Activated CD4-positive, alpha-beta T cell treated with anti-CD3 and anti-CD28 coated beads, Interleukin-10, Interleukin-2, amounts not matched to agents 100 ng/mL and 50 ng/mL, durations not matched to agents 16 hours and 8 hours (primary cell): Measurements from ENCODE around the gene FBXL7.
A peak's percentile ranks its signal among the peaks of the same experiment; 100 is the strongest.

ENCODE experiments used
- DNase-seq: peaks from one replicate; pipeline ENCODE4 v3.0.0-alpha.2; 2020

The FBXL7 gene

DNA sequence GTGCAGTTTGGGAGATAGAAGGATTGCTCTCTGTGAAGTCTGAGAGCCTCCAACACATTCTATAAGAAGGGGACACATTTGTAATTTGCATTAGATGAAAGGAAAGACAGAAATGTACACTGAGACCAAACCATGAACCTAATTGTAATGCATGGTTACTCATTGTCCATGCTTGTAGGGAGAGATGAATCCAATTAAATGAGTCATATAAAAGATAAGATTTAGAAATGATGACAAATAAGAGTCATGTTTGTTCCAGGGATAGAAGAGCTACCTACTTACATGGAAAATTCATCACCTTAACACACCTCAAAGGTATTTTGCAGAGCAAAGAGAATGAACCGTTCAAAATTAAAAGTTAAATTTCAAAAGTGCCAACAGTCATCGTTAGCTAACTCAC lies 85.1 kb downstream of the FBXL7 start:
- DNase-seq: no peak

DNA sequence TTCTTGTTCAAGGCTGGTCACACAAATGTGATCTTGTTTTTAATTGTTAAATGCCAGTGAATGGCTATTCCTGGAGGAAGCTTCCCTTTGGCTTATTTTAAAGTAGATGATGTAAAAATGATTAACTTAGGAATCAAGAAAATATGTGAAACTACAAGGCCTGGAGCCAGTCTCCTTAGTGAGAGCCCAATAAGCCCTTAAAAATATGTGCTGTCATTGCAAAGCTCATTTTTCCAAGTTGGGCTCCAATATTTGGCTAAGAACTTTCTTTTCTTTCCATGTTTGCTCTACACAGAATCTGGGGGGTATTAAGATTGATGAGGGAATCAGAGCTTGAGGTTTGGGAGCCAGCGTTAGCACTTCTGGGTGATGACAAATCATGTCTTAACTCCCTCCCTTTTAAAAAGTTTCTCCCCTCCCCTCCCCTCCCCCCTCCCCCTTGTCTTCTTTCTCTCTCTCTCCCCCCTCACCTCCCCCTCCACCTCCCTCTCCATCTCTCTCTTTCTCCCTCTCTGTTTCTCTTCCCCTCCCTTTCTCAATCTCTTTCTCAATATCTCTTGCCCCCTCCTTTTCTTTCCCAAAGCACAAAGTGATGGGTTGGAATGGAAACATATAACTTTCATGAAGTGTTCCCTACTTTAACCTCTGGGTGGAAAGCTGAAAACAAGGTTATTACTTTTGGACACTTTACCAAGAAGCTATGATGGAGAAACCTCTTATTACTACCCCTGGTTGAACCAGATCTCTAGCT lies 86.0 kb downstream of the FBXL7 start:
- no peak for DNase-seq

DNA sequence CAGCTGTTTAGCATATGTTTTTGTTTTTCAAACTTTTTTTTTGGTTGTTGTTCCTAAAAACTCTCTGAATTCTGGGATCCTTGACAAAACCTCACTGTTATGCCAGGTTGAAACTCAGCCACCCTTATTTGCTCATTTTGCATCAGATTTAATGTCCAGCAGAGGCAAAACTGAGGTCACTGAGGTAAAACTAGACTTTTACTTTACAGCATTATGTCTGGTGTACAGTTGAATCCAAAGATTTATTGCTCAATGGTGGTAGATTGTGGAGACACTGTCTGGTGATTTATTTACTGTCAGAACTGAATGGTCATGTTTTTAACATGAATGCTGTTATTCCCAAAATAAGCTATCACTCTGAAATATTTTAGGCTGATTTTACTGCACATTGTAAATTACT lies 87.9 kb downstream of the FBXL7 start:
- no peak for DNase-seq

DNA sequence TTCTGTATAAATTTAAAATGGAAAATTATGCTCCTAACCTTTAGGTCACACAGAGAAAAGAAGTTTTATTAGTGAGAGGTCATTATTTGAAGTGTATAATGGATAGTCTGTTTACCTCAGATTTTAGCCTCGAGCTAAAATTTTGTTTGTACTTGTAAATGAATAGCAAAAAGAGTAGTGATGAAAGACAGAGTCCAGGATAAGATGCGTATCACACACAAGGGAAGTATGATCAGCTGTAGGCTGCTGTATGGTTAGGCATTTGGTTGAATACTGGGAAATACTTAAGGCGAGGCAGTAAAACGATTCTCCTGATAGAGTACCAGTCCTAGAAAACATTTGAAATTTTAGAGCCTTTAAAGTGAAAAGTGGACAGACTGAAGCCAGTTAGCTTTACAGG lies 92.7 kb downstream of the FBXL7 start:
- no peak for DNase-seq

DNA sequence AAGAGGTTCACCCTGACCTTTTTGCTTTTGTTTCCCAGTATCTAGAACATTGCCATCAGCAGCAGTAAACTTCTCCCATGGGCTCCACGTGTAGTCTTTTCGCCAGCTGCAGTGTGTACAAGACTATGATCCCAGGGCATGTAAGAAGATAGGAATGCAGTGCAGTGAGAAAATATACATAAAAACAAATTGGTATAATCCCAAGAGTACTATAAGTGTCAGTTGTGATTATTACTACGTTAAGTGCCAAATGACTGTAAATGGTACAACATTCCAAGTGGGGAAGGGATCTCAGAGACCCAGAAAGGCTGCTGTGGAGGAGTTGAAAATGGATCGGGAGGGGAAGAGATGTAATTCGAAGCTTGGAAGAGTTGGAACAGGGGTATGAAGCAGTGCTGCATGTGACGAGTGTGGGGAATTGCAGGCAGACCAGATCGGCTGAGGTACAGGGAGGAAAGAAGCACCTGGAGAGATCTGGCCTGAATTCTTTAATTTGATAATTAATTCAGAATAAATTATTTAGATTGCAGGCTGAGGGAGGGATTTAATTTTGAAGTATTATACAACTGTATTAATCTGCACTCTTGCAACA lies 95.1 kb downstream of the FBXL7 start:
- no peak for DNase-seq

DNA sequence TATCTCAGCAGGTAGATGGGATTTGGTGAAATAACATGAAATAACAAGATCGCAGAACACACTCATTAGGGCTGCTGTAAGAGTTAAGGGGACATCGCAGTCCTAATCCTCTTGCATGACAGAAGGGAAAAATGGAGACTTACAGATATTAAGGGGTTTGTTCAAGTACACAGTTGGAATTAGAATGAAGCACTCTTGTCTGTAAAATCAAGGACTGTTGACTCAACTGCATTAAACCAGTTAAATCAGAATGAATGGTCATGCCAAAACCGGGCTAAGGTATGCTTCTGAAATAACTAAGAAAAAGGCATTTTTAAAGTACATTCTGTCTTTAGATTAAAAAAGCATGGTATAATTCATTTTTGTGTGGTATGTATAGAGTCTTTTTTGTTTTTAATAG lies 95.9 kb downstream of the FBXL7 start:
- DNase-seq: no peak

DNA sequence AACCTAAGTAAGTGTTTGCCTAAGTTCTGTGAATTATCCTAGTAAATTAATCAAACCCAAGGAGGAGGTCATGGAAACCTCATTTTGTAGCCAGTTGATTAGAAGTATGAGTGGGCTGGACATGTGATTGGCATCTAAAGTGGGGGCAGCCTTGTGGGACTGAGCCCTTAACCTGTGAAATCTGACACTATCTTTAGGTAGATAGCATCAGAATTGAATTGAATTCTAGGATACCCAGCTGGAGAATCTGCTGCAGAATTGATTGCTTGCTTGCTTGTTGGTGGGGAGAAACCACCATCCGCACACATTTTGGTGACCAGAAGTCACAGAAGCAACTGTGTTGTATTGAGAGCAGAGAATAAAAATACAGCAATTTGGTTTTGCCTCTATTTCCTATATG lies 97.0 kb downstream of the FBXL7 start:
- DNase-seq: no peak

DNA sequence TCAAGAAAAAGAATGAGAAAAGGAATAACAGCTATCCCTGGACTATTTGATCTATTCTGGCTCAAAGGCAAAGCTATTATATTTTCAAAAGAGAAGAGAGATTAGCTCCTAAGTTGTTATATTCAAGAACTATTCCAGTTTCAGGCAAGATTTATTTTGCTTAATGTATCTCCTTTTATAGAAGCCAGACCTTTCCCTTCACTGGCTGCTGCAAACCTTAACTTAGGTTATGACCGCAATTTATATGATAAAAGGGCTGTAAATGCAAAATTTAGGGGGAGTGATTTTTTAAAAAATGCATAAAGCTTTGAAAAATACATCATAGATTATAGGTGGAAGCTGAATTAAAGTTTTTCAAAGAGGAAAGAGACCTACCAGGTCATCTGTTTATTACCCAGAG lies 97.8 kb downstream of the FBXL7 start:
- DNase-seq: no peak

DNA sequence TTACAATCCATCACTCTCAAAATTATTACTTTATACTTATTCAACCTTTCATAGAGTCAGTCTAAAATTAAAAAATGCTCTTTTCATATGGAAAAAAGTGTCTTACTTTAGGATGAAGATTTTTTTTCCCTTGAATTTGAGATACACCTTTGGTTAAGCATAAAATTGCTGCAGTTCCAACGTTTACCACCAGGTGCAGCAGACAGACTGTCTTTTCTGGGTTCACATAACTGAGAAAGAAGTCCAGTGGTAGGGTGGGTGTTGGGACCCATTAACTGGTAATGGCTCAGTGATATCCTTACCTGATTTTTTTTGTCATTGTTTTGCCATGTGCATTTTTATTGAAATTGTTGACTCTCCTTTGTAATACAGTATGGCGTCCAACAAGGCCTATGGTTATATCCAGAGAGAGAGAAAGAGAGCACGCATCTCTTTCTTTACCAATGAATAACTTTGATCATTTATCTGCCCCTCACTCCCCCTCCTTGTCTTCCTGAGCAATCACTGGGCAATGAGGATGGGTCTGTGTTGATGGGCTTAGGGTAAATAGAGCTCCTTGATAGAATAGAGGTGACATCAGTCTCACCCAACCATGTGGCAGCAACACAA lies 98.4 kb downstream of the FBXL7 start:
- peak; percentile 23 for DNase-seq

DNA sequence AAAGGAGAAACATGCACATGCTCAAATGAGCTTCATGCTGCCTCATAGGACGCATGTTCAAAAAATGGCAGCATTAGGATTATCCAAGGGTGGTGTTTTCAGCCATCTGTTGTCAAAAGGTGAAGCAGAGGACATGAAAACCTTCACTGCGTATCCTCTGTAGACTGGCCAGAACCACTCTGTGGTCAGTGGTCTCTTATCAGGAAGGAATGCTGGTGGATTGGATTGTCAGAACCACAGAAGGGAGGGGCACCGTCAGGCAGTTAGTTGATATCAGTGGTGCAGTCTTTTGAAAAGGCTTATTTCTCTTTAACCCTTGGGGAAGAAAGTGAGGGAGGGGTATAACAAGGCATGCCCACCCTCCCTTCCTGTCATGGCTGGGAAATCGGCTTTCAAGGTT lies 100.1 kb downstream of the FBXL7 start:
- no peak for DNase-seq

DNA sequence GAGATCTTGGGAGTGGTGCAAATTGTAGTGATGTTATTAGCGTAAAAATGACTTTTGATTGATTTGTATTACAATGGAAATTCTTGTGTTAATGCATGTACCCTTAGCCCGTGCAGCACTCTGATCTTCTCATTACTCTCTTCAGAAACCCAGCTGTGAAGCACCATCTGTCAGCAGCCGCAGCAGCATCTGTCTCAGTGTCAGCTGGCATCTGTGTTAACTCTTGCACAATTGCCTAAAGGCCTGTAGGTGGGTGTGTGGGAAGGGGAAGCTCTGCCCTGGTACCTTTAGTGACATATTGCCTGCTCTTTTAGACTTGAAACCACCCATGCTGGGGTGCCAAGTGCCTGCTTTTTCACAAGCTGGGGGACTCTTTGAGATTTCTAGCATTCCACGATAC lies 101.3 kb downstream of the FBXL7 start:
- DNase-seq: no peak

DNA sequence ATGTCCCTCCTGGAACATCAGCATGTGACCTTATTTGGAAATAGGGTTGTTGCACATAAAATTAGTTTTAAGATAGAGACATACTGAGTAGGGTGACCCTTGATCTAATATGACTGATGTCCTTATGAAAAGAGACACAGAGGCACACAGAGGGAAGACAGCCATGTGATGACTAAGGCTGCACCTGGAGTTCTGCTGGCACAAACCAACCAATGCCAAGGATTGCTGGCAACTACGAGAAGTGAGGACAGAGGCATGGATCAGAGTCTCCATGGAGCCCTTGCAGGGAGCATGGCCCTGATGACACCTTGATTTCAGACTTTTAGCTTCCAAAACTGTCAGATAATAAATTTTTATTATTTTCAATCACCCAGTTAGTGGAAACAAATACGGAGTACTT lies 101.9 kb downstream of the FBXL7 start:
- DNase-seq: no peak

DNA sequence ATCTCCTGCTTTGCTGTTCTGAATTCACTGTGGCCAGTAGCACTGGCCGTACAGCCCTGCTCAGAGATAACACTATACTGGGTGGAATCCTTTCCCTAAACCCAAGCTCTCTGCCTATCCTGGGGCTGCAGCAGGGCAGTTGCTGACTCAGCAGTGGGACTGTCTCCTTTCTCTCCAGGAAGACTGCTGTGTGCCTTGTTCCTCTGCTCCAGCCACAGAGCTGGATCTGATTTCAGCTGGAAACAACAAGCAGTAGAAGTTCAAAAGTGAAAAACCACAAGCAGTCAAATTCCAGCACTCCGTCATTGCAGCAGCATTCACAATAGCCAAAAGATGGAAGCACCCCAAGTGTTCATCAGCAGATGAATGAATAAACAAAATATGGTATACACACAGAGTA lies 105.0 kb downstream of the FBXL7 start:
- DNase-seq: no peak

DNA sequence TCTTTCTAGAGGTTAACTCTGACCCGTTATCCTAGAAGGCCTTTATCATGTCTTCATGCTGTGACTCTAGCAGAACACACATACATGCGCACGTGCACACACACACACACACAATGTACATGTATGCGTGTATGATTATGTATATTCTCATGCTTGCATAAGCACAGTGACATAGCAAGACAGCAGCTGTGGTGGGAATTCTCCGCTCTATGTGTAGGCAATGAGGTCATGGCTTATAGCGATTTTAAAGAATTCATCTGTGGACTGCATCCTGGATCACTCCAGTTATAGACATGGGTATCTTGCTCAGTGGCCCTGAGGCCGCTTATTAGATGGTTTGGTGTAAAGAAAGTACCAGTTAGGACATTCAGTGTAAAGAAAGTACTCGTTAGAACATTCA lies 106.2 kb downstream of the FBXL7 start:
- no peak for DNase-seq

DNA sequence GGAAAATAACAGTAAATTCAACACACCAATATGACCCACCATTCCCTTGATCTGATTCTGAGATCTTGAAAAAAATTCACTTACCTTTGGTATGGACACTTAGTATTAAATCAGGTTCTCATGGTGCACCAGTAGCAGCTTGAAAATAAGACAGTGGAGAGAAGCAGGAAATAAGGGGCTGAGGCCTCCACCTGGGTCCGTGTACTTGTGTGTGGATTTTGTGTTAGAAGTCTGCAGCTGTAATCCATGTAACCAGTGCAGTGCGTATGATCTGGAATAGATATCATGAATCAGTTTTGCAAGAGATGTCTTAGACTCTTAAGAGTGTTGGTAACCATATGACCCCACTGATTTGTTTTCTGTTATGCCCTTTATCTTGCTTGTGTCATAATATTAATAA lies 107.1 kb downstream of the FBXL7 start:
- no peak for DNase-seq

DNA sequence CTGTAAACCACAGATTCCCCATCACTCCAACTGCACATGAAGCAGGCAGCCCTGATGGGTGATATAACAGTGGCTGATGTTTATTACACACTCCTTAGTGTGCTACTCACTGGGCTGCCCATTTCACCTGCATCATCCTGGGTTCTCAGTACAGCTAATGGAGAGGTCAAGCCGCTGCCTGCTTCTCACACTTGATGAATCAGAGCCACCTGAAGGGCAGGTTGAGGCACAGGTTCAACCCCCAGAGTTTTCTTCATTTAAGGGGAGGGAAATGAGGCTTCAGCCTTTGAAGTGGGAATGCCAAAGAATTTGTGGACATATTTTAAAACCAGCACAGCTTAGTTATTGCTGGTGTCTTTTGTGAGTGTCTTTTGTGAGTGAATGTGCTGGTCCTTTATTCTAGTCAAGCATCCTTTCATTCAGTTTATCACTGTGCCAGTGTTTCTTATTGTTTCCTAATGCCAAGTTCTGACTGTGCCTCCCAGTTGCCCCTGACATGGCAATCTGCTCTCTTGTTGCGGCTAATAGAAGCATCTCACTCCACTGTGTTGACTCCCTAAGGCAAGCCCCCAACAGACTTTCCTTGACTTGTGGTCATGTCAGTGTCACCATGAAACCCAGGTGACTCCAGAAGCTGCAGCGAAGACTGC lies 109.2 kb downstream of the FBXL7 start:
- no peak for DNase-seq

DNA sequence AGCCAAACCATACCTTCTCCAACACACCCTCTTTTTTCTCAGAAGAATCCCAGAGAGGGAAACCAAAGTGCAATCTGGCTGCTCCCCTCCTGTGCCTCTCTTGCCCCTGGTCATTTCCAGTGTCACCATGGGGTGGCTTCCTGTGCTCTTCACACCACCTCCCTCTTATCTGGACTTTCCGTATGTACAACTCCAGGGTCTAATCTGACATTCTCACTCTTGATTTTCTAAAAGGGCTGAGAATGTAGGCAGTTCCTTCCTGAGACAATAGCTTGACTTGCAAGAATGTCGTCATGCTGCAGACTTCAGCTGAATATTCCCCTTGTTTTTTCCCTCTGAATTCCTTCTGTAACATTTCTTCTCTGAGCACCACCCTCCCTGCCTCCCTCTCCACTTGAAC lies 110.2 kb downstream of the FBXL7 start:
- no peak for DNase-seq

DNA sequence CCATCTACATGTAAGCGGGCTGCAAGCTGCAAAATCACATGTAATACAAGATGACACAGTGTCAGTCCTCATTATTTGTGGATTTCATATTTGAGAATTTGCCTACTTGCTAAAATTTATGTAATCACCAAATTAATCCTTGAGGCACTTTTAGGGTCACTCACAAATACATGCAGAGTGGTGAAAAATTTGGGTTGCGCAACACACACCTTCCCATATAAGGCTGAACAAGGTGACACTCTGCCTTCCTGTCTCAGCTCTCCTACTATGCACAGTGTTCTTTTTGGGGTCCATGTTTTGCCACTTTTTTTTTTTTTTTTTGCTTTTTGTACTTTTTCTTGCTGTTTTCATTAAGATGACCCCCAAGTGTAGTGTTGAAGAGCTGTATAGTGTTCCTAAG lies 111.0 kb downstream of the FBXL7 start:
- DNase-seq: no peak

DNA sequence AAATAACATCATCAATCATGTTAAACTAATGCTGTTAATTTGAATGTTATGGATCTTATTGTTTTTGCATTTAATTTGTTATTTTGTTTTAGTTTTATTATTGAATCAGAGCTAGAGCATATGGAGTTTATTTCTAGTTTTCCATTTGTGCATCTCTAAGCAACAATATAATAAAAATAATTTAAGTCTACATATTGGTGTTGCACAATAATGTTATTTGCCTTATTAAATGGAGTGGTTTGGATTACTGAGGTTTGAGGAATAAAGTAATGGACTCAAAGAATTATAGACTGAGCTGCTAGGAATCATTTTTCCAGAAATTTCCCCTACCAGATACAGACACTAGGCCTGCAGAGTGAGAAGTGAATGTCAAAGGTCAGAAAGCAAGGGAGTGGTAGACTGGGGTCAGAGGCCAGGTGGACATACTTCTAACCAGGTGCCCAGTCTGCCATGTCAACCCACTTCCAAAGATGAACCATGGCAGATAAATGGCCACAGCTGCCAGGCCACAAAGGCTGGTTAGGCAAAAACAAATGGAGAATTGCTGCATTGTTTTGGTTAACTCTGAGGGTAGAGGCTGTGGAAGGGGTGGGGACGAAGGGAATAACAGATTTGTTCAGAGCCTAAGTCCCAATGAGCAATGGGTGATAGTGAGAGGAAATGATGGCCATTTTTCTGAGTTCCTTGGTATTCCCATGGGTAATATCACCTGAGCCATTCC lies 113.1 kb downstream of the FBXL7 start:
- no peak for DNase-seq

DNA sequence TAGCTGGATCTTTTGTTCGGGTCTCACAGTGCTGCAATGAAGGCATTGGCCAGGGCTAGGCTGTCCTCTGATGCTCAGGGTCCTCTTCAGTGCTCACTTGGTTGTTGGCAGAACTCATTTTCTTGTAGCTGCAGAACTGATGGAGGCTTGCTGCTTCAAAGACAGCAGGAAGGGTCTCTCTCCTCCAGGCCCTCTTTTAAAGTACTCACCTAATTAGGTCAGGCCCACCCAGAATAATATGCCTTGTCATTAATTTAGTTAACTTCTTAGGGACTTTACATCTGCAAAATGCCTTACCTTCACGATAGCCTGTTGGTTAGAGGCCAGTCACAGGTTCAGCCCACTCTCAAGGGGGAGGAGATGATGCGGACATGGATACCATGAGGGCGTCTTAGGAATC lies 114.7 kb downstream of the FBXL7 start:
- no peak for DNase-seq

DNA sequence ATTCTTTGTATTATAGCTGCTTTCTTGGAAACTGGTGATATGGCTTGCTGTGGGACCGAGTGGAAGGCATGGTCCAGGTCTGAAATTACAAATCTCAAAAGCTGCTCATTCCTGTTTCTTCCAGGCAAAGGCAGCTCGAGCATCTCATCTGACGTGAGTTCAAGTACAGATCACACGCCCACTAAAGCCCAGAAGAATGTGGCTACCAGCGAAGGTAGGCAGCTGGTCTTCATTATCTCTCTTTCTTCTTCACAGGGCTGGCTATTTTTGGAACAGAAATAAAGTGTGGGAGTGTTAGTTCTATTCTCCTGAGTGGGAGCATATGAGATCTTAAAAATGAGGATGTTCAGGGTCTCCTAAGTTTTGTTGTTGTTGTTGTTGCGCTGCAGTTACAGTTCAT lies 115.9 kb downstream of the FBXL7 start:
- no peak for DNase-seq

DNA sequence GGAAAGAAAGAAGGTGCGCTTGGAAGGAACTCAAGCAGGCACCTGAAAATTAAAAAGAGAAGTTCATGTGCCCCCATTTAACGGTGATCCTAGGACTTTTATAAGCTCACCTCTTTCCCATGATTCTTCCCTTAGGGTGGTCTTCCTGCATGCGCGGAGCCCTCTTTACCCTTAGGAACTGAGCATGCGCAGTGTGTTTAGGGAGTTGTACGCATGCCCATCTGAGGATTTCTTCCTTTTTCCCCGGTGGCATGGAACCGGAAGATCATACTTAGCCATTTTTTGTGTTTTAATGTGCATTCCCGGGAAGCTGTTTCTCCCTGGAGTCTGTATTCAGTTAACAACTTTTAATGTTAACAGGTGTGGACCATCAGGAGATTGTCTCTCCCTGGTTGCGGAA lies 119.0 kb downstream of the FBXL7 start:
- no peak for DNase-seq

DNA sequence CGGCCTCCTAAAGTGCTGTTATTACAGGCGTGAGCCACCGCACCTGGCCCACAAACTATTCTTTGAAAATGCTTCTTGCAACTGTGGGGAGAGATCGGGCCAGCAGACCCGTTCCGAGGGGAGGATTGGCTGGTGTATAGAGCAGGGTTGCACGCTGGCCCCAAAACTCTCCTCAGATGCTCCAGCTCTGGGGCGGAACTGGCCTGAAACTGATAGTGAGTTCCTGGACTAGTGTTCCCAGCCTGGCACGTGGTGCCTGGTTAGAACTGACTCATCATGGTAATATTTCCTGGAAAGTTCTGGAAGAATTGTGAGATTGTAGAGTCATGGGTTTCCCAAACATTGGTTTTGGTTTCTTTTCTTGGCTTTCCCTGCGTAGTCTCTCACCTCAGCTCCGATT lies 120.5 kb downstream of the FBXL7 start:
- DNase-seq: no peak

DNA sequence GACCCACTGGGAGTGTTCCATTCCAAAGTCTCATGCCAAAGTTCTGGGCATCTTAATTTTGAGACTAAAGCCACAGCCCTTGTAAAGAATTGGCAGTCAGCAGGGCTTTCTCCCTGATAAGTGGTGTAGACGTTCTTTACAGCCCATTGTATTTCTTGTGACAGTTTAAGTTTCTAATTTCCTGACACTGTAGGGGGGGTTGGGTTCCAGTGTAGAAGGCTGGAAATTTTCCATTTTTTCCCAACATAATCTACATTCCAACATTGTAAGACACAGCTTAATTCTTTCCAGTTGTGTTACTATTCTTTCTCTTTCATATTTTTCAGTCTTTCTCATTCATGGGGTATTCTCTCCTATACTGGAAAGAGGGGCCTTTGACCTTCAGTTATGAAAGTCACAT lies 121.1 kb downstream of the FBXL7 start:
- no peak for DNase-seq
